ENCODE data around the gene FXN.
A peak's percentile ranks its signal among the peaks of the same experiment; 100 is the strongest.
"Not testable (repeated sequence)": the region's sequence is repeated elsewhere in the genome, so short reads cannot be mapped to it uniquely, and the experiment has no call there.

Gene FXN

DNA sequence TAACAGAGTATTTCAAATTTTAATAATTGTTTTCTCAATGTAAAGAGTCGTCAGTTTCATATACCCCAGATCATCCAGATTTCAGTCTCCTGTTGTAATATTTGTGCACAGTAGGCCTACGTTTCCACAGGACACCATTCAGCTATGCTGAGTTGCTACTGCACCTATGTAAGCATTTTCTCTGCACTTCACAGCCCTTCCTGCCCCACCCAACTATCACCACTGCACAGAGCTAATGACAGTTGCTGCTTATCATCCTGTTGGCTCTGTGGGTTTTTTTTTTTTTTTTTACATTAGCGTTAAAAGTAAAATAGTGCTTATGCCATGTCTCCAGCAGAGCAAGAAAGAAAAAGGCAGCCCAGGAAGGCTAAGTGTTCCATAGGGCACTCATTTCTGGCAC is 15.7 kb upstream of the FXN start:
- DNase-seq = no peak
- in situ Hi-C loops (cut with HindIII; ENCODE audit: low pct_ligation_motif_present, low pct_unique_long_range_greater_than_20kb, low sequenced_read_pairs) = no loop called here

DNA sequence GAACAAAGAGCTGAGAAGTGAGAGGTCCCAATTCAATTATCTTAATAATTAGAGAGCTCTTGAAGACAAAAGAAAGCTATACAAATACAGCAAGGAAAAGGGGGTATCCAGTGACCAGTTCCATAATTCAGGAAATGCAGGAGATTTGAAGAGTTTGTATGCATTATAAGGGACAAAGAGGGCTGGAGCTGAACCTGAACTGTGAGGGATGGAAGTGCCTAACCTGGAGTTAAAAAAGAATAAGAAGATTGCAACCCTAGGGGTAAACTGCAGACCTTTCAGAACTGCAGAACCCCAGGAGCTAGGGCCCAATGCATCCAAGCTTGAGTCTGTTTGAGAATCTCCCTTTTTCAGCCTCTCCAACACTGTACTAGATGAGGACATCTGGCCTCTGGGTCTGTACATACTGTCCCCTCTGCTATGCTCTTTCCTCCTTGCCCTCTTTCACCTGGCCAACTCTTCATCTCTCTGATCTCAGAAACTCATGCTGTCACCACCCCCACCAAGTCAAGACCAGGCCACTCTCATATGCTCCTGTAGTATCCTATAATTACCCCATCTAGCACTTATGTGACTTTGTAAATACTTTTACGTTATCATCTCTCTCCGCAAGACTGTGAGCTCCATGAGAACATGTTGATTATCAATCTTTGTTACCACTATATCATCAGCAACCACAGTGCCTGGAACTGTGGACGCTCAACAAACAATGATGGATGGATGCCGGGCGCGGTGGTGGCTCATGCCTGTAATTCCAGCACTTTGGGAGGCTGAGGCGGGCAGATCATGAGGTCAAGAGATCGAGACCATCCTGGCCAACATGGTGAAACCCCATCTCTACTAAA is 15.0 kb upstream of the FXN start:
- no peak for DNase-seq
- in situ Hi-C loops (cut with HindIII; ENCODE audit: low pct_ligation_motif_present, low pct_unique_long_range_greater_than_20kb, low sequenced_read_pairs) = no loop called here

DNA sequence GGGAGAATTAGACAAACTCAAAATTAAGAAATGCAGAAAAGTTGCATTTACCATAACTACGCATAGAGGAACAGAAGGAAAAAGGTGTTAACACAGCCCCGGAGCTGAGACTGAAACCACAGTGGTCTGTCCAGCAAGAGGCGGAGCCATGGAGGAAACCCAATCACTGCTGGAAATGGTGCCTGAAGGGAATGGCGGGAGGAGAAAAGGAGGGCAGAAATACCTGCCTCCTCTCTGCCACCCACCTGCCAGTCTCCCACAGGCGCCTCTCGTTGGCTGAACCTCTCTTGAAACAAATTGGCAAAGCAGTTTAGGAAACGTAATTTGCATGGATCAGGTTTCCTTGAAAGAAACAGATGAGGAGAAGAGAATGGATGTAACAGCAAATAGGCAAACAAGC is 11.9 kb upstream of the FXN start:
- in situ Hi-C loops (cut with HindIII; ENCODE audit: low pct_ligation_motif_present, low pct_unique_long_range_greater_than_20kb, low sequenced_read_pairs) = no loop called here
- no peak for DNase-seq

DNA sequence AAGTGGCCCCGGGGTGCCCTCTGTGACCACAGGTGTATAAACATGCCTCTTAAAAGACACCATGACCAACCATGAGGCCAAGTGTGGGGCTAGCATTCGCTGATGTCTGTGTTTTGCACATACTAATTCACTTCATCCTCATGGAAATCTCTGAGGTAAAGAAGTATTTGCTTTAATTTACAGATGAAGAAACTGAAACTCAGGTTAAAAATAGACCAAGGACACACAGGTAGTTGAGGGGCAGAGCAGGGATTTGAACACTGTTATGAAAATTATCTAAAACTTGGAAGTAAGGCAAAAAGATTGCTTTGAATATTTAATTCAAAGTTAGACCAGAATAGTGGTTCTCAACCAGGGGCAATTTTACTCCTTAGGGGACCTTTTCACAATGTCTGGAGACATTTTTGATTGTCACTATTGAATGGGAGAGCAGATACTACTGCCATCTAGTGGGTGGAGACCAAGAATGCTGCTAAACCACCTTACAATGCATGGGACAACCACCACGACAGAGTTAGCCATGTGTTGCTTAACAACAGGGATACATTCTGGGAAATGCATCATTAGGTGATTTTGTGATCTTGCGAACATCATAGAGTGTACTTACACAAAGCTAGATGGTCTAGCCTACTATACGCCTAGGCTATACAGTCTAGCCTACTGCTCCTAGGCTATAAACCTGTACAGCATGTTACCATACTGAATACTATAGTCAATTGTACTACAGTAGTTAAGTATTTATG is 8.0 kb upstream of the FXN start:
- in situ Hi-C loops (cut with HindIII; ENCODE audit: low pct_ligation_motif_present, low pct_unique_long_range_greater_than_20kb, low sequenced_read_pairs) = no loop called here
- DNase-seq = peak; percentile 39

DNA sequence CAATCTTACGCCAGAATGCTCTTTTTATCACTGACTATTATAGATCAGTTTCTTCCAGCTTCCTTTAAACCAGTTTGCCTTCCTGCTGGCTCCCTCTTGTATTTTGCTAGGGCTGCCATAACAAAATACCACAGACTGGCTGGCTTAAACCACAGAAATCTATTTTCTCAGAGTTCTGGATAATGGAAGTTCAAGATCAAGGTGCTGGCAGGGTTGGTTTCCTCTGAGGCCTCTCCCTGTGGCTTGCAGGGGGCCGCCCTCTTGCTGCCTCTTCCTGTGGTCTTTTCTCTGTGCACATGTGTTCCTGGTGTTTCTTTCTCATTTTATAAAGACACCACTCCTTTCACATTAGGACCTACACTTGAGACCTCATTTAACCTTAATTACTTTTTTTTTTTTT is 6.8 kb upstream of the FXN start:
- in situ Hi-C loops (cut with HindIII; ENCODE audit: low pct_ligation_motif_present, low pct_unique_long_range_greater_than_20kb, low sequenced_read_pairs) = no loop called here
- no peak for DNase-seq

DNA sequence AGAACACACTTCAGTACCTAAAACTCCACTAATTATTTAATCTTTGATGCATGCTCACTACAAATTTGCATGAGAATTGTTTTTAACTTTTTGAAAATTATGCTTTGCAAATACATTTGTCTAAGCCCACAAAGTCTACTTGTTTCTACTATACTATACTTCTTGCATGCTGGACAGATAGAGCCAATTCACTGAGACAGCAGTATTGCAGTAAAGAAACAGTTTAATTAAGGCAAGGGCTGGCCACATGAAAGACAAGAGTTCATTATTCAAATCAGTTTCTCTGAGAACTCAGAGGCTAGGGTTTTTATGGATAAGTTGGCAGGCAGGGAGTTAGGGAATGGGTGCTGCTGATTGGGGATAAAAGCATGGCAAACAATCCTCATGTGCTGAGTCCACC is 6.0 kb upstream of the FXN start:
- in situ Hi-C loops (cut with HindIII; ENCODE audit: low pct_ligation_motif_present, low pct_unique_long_range_greater_than_20kb, low sequenced_read_pairs) = no loop called here

DNA sequence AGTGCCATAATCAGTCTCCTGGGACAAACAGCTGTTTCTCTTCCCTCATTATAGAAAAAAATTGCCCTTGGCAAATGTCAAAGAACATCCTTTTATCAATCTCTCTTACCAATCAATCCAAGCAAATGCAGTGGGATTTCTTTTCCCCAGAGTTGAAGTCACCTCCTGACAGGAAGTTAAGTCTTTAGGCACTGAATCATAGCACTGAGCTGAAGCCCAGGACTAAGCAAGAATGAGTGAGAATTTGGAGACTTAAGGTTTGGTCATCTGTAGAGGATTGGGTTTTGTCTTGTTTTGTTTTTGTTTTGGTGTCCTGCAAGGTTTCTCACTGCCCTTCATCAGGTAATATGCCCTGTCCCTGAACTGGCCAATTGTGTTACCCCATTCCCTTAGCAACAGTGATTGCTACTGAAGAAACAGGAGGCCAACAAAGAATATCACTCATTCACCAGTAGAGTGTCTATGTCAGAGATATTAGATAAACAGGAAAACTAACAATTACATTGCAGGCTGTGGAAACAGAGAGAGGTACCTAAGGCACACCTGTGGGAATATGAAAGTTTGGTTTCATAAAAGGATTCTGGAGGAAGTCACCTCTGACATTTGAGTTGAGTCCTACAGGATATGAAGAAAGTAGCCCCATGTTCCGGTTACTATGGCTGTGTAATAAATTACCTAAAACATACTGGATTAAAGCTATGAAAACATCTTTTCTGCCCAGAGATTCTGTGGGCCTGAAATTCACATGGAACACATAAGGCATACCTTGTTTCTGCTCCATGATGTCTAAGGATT is 4.5 kb upstream of the FXN start:
- DNase-seq = no peak
- in situ Hi-C loops (cut with HindIII; ENCODE audit: low pct_ligation_motif_present, low pct_unique_long_range_greater_than_20kb, low sequenced_read_pairs) = no loop called here

More for the DNA sequence above, 6.0 kb upstream of the FXN start:
- no peak for DNase-seq

DNA sequence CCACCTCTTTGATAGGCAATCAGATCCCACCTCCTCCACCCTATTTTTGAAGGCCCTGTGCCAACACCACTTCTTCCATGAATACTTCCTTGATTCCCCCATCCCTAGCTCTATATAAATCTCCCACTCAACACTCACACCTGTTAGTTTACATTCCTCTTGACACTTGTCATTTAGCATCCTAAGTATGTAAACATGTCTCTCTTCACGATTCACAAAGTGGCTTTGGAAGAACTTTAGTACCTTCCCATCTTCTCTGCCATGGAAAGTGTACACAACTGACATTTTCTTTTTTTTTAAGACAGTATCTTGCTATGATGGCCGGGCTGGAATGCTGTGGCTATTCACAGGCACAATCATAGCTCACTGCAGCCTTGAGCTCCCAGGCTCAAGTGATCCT is 1.5 kb upstream of the FXN start:
- no peak for DNase-seq
- in situ Hi-C loops (cut with HindIII; ENCODE audit: low pct_ligation_motif_present, low pct_unique_long_range_greater_than_20kb, low sequenced_read_pairs) = no loop called here

DNA sequence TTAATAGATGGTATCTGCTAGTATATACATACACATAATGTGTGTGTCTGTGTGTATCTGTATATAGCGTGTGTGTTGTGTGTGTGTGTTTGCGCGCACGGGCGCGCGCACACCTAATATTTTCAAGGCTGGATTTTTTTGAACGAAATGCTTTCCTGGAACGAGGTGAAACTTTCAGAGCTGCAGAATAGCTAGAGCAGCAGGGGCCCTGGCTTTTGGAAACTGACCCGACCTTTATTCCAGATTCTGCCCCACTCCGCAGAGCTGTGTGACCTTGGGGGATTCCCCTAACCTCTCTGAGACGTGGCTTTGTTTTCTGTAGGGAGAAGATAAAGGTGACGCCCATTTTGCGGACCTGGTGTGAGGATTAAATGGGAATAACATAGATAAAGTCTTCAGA is 757 bp downstream of the FXN start:
- peak; percentile 6 for DNase-seq
- in situ Hi-C loops (cut with HindIII; ENCODE audit: low pct_ligation_motif_present, low pct_unique_long_range_greater_than_20kb, low sequenced_read_pairs) = no loop called here

DNA sequence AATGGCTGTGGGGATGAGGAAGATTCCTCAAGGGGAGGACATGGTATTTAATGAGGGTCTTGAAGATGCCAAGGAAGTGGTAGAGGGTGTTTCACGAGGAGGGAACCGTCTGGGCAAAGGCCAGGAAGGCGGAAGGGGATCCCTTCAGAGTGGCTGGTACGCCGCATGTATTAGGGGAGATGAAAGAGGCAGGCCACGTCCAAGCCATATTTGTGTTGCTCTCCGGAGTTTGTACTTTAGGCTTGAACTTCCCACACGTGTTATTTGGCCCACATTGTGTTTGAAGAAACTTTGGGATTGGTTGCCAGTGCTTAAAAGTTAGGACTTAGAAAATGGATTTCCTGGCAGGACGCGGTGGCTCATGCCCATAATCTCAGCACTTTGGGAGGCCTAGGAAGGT is 1.2 kb downstream of the FXN start:
- DNase-seq = no peak

DNA sequence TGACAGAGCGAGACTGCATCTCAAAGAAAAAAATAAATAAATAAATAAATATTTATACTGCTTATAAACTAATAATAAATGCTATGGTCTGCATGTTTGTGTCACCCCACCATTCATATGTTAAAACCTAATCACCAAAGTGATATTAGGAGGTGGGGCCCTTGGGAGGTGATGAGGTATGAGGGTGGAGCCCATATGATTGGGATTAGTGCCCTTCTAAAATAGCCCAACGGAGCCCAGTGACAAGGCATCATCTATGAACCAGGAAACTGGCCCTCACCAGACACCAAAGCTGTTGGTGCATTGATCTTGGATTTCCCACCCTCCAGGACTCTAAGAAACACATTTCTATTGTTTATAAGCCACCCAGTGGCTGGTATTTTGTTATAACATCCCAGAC is 5.1 kb downstream of the FXN start:
- in situ Hi-C loops (cut with HindIII; ENCODE audit: low pct_ligation_motif_present, low pct_unique_long_range_greater_than_20kb, low sequenced_read_pairs) = no loop called here
- DNase-seq = no peak

More for the DNA sequence above, 1.2 kb downstream of the FXN start:
- in situ Hi-C loops (cut with HindIII; ENCODE audit: low pct_ligation_motif_present, low pct_unique_long_range_greater_than_20kb, low sequenced_read_pairs) = no loop called here

DNA sequence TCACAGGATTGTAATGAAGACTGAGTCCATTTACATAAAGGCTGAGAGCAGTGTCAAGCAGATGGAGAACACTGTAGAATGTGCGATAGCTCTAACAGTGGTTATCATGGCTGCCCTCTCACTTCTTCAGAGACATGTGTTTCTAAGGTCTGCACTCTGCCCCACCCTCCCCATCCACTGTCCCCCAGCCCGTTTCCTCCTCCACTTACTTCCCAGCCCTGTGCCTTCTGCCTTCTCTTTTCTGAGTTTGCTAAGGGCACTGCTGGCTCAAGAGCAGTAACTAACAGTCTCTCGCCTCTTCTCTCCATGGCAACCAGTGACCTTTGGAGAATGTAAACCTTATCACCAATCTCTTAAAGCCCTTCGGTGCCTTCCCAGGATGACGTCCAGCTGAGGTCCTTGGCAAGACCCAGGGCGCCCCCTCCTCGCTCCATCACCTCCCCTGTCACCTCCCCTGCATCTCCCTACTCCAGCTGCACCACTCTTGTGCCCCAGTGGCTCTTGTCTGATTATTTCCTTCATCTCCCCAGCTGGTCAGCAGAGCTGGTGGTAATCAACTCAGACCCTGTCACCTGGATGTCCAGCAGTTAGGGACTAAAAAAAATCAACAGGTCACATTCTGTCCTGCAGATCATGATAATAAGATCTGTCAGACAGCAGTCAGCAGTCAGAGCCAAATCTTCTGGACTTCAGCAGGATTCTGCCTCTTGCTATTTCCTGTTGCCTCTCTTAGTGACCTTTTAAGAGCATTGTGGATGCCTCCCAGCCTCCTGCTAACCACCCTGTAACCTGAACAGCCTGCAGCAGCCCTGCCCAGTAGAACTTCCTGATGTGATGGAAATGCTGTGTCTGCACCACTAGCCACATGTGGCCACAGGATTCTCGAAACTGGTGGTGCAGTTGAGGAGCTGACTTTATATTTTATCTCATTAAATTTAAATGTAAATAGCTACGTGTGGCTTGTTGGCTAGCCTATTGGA is 9.0 kb downstream of the FXN start:
- DNase-seq = no peak
- in situ Hi-C loops (cut with HindIII; ENCODE audit: low pct_ligation_motif_present, low pct_unique_long_range_greater_than_20kb, low sequenced_read_pairs) = no loop called here

DNA sequence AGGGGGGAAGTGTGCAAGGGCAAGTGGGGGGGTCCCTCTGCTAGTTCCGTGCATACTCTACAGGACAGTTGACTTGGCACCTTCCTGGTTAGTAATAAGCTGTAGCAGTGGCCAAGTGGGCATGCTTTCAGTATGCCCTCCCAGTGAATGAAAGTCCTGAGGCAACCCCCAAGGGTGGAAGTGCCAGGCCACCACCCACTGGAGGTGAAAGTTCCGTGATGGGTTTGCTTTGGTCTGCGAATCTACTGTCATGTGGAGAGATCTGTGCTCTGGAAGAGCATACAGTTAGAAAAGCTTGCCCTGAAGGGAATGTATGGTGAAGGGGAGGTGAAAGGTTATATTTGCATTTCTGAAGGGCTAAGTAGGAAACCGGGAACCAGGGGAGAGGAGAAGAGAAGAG is 10.3 kb downstream of the FXN start:
- in situ Hi-C loops (cut with HindIII; ENCODE audit: low pct_ligation_motif_present, low pct_unique_long_range_greater_than_20kb, low sequenced_read_pairs) = no loop called here
- DNase-seq = no peak

DNA sequence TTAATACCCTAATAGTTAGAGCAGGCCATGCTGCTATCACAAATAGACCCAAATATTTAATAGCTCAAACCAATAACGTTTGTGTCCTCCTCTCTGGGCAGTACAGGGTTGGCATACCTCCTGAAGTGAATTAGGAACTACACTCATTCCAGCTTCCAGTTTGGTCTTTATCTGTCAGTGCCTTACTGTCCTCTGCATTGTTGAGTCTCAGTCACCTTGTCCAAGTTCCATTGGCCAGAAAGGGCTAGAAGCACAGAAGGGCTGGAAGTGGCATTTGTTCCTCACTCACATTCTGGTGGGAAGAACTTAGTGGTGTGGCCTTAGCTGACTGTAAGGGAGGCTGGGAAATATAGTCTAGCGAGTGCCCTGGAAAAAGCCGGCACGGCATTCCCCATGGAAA is 11.2 kb downstream of the FXN start:
- in situ Hi-C loops (cut with HindIII; ENCODE audit: low pct_ligation_motif_present, low pct_unique_long_range_greater_than_20kb, low sequenced_read_pairs) = no loop called here
- DNase-seq = no peak

DNA sequence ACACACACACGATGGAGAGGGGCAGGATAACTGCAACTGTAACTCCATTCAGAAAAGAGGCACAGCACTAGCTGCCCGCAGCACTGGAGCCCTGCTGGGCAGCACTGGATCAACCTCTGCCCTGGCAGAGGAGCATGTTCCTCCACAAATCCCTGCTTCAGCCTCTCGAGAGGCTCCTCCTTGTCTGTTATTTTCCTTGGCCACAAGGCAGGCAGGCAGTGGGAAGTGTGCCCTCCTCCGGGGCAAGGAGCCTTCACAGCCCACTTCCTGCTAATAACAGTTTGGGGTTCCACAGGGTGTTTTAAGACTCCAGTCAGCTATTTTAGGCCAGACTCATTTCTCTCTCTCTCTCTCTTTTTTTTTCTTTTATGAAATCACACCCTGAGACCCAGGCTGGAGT is 11.8 kb downstream of the FXN start:
- in situ Hi-C loops (cut with HindIII; ENCODE audit: low pct_ligation_motif_present, low pct_unique_long_range_greater_than_20kb, low sequenced_read_pairs) = no loop called here
- DNase-seq = no peak

DNA sequence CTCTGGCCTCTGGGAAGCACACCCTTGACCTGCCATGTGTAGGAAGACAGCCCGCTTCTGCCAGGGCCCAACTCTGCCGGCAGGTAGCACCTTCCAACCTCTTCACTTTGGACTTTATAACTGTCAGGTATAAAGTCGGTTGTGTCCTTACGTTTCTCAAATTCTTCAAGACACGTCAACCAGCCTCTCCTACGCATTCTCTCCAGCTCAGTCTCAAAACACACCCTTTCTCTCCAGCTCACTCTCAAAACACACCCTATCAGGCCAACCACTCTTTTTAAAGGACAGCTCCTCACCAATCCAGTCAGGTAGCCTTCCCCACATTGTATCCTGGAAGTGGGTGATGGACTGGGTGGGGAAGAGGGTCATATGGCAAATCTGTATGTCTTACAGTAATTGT is 13.5 kb downstream of the FXN start:
- in situ Hi-C loops (cut with HindIII; ENCODE audit: low pct_ligation_motif_present, low pct_unique_long_range_greater_than_20kb, low sequenced_read_pairs) = no loop called here
- DNase-seq = no peak

DNA sequence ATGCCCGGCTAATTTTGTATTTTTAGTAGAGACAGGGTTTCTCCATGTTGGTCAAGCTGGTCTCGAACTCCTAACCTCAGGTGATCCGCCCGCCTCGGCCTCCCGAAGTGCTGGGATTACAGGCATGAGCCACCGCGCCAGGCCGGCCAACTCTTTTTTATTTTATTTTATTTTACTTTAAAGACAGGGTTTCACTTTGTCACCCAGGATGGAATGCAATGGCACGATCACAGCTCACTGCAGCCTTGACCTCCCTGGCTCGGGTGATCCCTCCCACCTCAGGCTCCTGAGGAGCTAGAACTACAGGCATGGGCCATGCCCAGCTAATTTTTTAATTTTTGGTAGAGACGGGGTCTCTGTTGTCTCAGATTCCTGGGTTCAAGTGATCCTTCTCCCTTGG is 15.4 kb downstream of the FXN start:
- DNase-seq; in situ Hi-C loops (cut with HindIII; ENCODE audit: low pct_ligation_motif_present, low pct_unique_long_range_greater_than_20kb, low sequenced_read_pairs): not testable (repeated sequence)

DNA sequence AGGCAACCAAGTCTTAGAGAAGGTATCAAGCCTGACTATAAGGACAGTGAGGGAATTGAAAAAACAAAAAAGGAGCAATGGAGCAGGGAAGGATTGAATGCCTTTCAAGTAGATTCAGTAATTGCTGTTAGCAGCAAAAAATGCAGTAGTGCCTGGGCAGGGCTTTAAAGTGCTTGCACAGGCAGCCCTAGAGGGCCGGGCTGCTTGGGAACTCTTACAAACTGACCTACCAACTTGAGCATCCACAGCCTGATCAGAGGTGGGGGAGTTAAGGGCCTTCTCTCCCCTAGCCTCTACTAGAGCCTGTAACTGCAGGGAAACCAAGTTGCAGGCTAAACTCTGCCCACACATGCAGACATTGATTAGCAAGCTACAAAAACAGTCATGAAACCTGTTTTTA is 19.4 kb downstream of the FXN start:
- in situ Hi-C loops (cut with HindIII; ENCODE audit: low pct_ligation_motif_present, low pct_unique_long_range_greater_than_20kb, low sequenced_read_pairs) = no loop called here
- no peak for DNase-seq

Measured in ACHN (cell line).